ENCODE measurements around the gene LYRM1. TPM values are rescaled to one million over a fixed set of nuclear protein-coding genes. Genes with fewer than 3 reads are reported as not detected.

Gene LYRM1
- total and polyA plus RNA-seq, 2 of the 8 experiments (the other 6 are each of a cell fraction or from before 2014, with no cell fraction given) = 11.6 to 13.4 TPM

DNA sequence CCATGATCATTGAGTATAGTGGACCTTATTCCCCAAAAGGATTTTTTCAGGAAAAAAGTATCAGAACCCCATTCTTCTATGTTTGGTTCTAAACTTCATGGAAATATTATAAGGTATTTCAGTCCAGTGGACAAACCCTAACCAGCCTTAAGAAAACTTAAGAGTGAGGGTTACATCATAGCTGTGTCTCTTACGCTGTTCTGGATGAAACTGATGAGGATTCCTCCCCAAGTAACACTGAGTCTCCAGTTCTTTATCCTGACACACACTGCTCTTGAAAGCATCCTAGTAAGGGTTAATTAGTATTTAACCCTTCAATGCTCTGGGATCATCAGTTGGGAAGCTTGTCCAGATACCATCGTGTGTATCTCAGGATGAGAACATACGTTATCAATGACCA lies 5.0 kb downstream of the LYRM1 start:
- Histone ChIP-seq H3K79me1 (ENCODE audit: low read depth, low read length) (no peaks in the 10 kb centered on the region; the same call in 1 of the 2 replicates), H2AFZ (ENCODE audit: low read length) (no peak overlapping the region), H3K27ac (ENCODE audit: low read depth, low read length) (no peak overlapping the region), H3K9ac (replicated peaks in 1 of 4; ENCODE audit: extremely low read depth in 1 of 4, low read depth in 3 of 4, low read length in 3 of 4) (no peak overlapping the region), H3K27me3 (replicated peaks in 1 of 4; ENCODE audit: control insufficient read depth in 3 of 4, extremely low read depth in 1 of 4, insufficient read depth in 3 of 4, low read length in 3 of 4) (no peaks in the 10 kb centered on the region; a peak in 1 of 7 replicates), H4K5ac (ENCODE audit: insufficient read length, low read depth, low read length) (no peak overlapping the region), H3K4ac (replicated peaks; ENCODE audit: insufficient read length, low read depth, low read length) (no peak overlapping the region), H3K36me3 (ENCODE audit: control insufficient read depth in 2 of 4, insufficient read depth in 4 of 4, low read length in 3 of 4) (peaks cover 0 to 5% (median 0%) of the 10 kb centered on the region in 4 experiments; a peak in 1 of 8 replicates), H2BK20ac (ENCODE audit: low read length) (no peak overlapping the region), H2BK12ac (ENCODE audit: low read depth, low read length) (no peak overlapping the region), H3K23me2 (ENCODE audit: low read depth, low read length) (no peaks in the 10 kb centered on the region; the same call in 1 of the 2 replicates), H4K20me1 (replicated peaks in 1 of 2; ENCODE audit: control insufficient read depth in 1 of 2, insufficient read depth in 2 of 2, low read length in 2 of 2) (no peaks in the 10 kb centered on the region), H4K91ac (replicated peaks; ENCODE audit: insufficient read length, low read length) (no peak overlapping the region), H2BK15ac (ENCODE audit: low read length) (no peak overlapping the region), H2AK5ac (ENCODE audit: low read depth, low read length) (no peak overlapping the region), H3K79me2 (ENCODE audit: control insufficient read depth in 1 of 2, insufficient read depth in 2 of 2, low read length in 2 of 2) (peaks cover 0 to 18% of the 10 kb centered on the region in 2 experiments; a peak in 2 of 4 replicates), H3K18ac (ENCODE audit: extremely low read depth, low read length) (no peak overlapping the region), H3K23ac (ENCODE audit: insufficient read length) (no peak overlapping the region), H4K8ac (ENCODE audit: extremely low read depth, insufficient read depth, low read length) (no peak overlapping the region), H3K9me3 (ENCODE audit: insufficient read depth in 2 of 2, low read depth in 1 of 2, low read length in 1 of 2) (no peaks in the 10 kb centered on the region), H3K4me3 (ENCODE audit: extremely low read depth in 1 of 4, insufficient read depth in 2 of 4, low read depth in 3 of 4, low read length in 4 of 4) (no peak overlapping the region), H2BK5ac (ENCODE audit: low read depth, low read length) (no peak overlapping the region), H3K56ac (replicated peaks; ENCODE audit: insufficient read length, low read depth, low read length) (no peak overlapping the region), H3K14ac (ENCODE audit: insufficient read length) (no peak overlapping the region), H3K4me2 (ENCODE audit: insufficient read depth in 1 of 2, low read depth in 2 of 2, low read length in 2 of 2) (no peak overlapping the region), H3K4me1 (replicated peaks in 1 of 4; ENCODE audit: control insufficient read depth in 3 of 4, insufficient read depth in 4 of 4, low read length in 3 of 4) (peaks cover 0 to 9% (median 3%) of the 10 kb centered on the region in 4 experiments; a peak in 3 of 7 replicates), H2BK120ac (replicated peaks; ENCODE audit: low read depth, low read length) (no peak overlapping the region)
- DNase-seq (ENCODE audit: low read depth in 1 of 2, low spot score in 2 of 2) (no peak), FAIRE-seq (no peak)
- no peak for TF ChIP-seq SP4 (IDR thresholded peaks at IDR 0.05; ENCODE audit: low read length)
- TF ChIP-seq, protein P1, sequence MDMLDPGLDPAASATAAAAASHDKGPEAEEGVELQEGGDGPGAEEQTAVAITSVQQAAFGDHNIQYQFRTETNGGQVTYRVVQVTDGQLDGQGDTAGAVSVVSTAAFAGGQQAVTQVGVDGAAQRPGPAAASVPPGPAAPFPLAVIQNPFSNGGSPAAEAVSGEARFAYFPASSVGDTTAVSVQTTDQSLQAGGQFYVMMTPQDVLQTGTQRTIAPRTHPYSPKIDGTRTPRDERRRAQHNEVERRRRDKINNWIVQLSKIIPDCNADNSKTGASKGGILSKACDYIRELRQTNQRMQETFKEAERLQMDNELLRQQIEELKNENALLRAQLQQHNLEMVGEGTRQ (IDR thresholded peaks at IDR 0.05; ENCODE audit: low read length) = no peak
- no peak for TF ChIP-seq TBP (IDR thresholded peaks at IDR 0.05; ENCODE audit: low read depth, low read length)
- TF ChIP-seq SAP30 (IDR thresholded peaks at IDR 0.05; ENCODE audit: insufficient read depth, insufficient replicate concordance, low read length) = no peak
- TF ChIP-seq BRCA1 (IDR thresholded peaks at IDR 0.05; ENCODE audit: low read depth, low read length) = no peak
- CTCF ChIA-PET (ENCODE audit: partially characterized antibody) = interaction anchor here (0.8 kb wide), 1 partner anchor 374 kb away, joined by 3 read pairs; no protein-coding TSS in a partner anchor
- 94% methylated on average over 3 of the region's 3 CpGs; no CpG with 5 or more reads in 1 of the 2 experiments for WGBS, 2 experiments (ENCODE audit: extremely low coverage in 1 of 2, insufficient coverage in 1 of 2, insufficient read length in 1 of 2, insufficient replicate concordance in 2 of 2, low coverage in 1 of 2, low lambda C conversion rate in 2 of 2, missing lambda C conversion rate in 1 of 2)
- POLR2A ChIA-PET (ENCODE audit: partially characterized antibody) = interaction anchor here (1.7 kb wide), 1 partner anchor 13 kb away, joined by 4 read pairs; no protein-coding TSS in a partner anchor
